Keratinocyte (primary cell): ENCODE measurements around the gene KLHL42.

Experiments used
- EZH2 ChIP-seq: IDR thresholded peaks from one replicate; pipeline ENCODE4 v1.6.1; 2012; ENCODE audit warnings: inconsistent platforms, mild to moderate bottlenecking, low read length, moderate library complexity
- TF ChIP-seq, protein P1 (sequence below), 3 experiments: IDR thresholded peaks in 1 of 3; conservative IDR thresholded peaks in 1 of 3; optimal IDR thresholded peaks in 1 of 3; 2 replicates in 2 of 3; 3 replicates in 1 of 3; pipeline versions ENCODE3 to v1.5.1; 2011; ENCODE audit warnings: low read length in 3 of 3, mild to moderate bottlenecking in 3 of 3, moderate library complexity in 2 of 3, control low read depth in 1 of 3, inconsistent platforms in 1 of 3; ENCODE audit not compliant: insufficient read depth in 2 of 3; ENCODE audit errors: extremely low read depth in 1 of 3

- TF ChIP-seq, protein P1, sequence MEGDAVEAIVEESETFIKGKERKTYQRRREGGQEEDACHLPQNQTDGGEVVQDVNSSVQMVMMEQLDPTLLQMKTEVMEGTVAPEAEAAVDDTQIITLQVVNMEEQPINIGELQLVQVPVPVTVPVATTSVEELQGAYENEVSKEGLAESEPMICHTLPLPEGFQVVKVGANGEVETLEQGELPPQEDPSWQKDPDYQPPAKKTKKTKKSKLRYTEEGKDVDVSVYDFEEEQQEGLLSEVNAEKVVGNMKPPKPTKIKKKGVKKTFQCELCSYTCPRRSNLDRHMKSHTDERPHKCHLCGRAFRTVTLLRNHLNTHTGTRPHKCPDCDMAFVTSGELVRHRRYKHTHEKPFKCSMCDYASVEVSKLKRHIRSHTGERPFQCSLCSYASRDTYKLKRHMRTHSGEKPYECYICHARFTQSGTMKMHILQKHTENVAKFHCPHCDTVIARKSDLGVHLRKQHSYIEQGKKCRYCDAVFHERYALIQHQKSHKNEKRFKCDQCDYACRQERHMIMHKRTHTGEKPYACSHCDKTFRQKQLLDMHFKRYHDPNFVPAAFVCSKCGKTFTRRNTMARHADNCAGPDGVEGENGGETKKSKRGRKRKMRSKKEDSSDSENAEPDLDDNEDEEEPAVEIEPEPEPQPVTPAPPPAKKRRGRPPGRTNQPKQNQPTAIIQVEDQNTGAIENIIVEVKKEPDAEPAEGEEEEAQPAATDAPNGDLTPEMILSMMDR (optimal IDR thresholded peaks at IDR 0.05 in 1 of 3, IDR thresholded peaks at IDR 0.05 in 1 of 3, conservative IDR thresholded peaks at IDR 0.05 in 1 of 3; ENCODE audit: extremely low read depth in 1 of 3, insufficient read depth in 2 of 3, low read length in 3 of 3), result no peak
- no peak for TF ChIP-seq EZH2
Observed at GRCh38 chr12:27751386-27752047, 28.5 kb upstream of the KLHL42 start.
